ENCODE measurements around the gene ARHGAP9.
"Not testable (repeated sequence)": the region's sequence is repeated elsewhere in the genome, so short reads cannot be mapped to it uniquely, and the experiment has no call there.

ARHGAP9 gene

GRCh38 chr12:57495051-57495701 is 15.5 kb upstream of the ARHGAP9 start:
- not testable (repeated sequence) for DNase-seq (ENCODE audit: low read depth in 2 of 2)

GRCh38 chr12:57491393-57492280 is 12.0 kb upstream of the ARHGAP9 start:
- DNase-seq (ENCODE audit: low read depth in 2 of 2) = no peak

- DNase-seq (ENCODE audit: low read depth in 2 of 2) = no peak
Measured at GRCh38 chr12:57490126-57490525, 10.5 kb upstream of the ARHGAP9 start.

GRCh38 chr12:57489157-57489641 is 9.5 kb upstream of the ARHGAP9 start:
- DNase-seq (ENCODE audit: low read depth in 2 of 2) = no peak

GRCh38 chr12:57488402-57489156 is 8.9 kb upstream of the ARHGAP9 start:
- DNase-seq (ENCODE audit: low read depth in 2 of 2) = no peak

- peak; percentile 93 to 94 for DNase-seq (ENCODE audit: low read depth in 2 of 2)
Measured at GRCh38 chr12:57487597-57488401, 8.1 kb upstream of the ARHGAP9 start, which contains the start of gene MARS1. Gene MARS1 (plus strand): TSS chr12:57488068. CDS start chr12:57488091, 23 bp downstream.

- DNase-seq (ENCODE audit: low read depth in 2 of 2) = no peak
Measured at GRCh38 chr12:57487055-57487596, 7.5 kb upstream of the ARHGAP9 start.

GRCh38 chr12:57485695-57486094 is 6.0 kb upstream of the ARHGAP9 start:
- no peak for DNase-seq (ENCODE audit: low read depth in 2 of 2)

GRCh38 chr12:57483466-57483865 is 3.8 kb upstream of the ARHGAP9 start:
- DNase-seq (ENCODE audit: low read depth in 2 of 2) = peak; percentile 57 to 60

GRCh38 chr12:57481671-57482070 is 2.0 kb upstream of the ARHGAP9 start:
- DNase-seq (ENCODE audit: low read depth in 2 of 2) = no peak

GRCh38 chr12:57479043-57479375 is 657 bp downstream of the ARHGAP9 start:
- DNase-seq (ENCODE audit: low read depth in 2 of 2) = no peak

GRCh38 chr12:57477710-57478681 is 1.7 kb downstream of the ARHGAP9 start:
- DNase-seq (ENCODE audit: low read depth in 2 of 2) = no peak

GRCh38 chr12:57476993-57477709 is 2.5 kb downstream of the ARHGAP9 start:
- DNase-seq (ENCODE audit: low read depth in 2 of 2) = no peak

GRCh38 chr12:57476162-57476992 is 3.3 kb downstream of the ARHGAP9 start:
- no peak for DNase-seq (ENCODE audit: low read depth in 2 of 2)

GRCh38 chr12:57475271-57476161 is 4.2 kb downstream of the ARHGAP9 start:
- no peak for DNase-seq (ENCODE audit: low read depth in 2 of 2)

- DNase-seq (ENCODE audit: low read depth in 2 of 2) = no peak
Measured at GRCh38 chr12:57474862-57475261, 4.8 kb downstream of the ARHGAP9 start.

GRCh38 chr12:57474430-57474829 is 5.2 kb downstream of the ARHGAP9 start:
- no peak for DNase-seq (ENCODE audit: low read depth in 2 of 2)

Measured in fibroblast of skin of left biceps (primary cell).